HTERT RPE-1 (cell line): ENCODE data around the gene PGLYRP3.

Experiments used
- in situ Hi-C: fragments of 300-500 bp; cut with MboI; formaldehyde crosslinking; loops from 4 replicates; pipeline ENCODE4 v1.14.3; 2020; ENCODE audit warnings: low sequenced_read_pairs

The PGLYRP3 gene

GRCh38 chr1:153261281-153262069, 51.3 kb downstream of the PGLYRP3 start:
- in situ Hi-C loops: no loop called here

DNA sequence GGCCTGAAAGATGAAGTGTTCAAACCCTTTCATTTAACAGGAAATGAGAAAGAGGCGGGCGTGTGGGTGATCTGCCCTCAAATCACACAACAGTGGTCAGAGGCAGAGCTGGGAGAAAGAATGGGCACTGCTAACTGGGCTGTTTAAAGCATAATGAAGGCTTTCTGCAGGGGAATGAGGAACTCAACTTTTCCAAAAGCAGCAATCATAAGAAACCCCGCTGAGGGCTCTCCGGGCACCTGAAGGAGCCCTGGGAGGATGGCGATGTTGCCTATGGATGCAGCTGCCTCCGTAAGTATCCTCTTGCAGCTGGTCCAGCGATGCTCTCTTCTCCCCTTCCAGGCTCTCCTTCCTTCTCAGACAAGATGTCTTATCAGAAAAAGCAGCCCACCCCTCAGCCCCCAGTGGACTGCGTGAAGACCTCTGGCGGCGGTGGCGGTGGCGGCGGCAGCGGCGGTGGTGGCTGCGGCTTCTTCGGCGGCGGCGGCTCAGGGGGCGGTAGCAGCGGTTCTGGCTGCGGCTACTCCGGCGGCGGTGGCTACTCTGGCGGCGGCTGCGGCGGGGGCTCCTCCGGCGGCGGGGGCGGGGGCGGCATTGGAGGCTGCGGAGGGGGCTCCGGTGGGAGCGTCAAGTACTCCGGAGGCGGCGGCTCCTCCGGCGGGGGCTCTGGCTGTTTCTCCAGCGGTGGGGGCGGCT, 52.0 kb downstream of the PGLYRP3 start:
- in situ Hi-C loops: no loop called here

DNA sequence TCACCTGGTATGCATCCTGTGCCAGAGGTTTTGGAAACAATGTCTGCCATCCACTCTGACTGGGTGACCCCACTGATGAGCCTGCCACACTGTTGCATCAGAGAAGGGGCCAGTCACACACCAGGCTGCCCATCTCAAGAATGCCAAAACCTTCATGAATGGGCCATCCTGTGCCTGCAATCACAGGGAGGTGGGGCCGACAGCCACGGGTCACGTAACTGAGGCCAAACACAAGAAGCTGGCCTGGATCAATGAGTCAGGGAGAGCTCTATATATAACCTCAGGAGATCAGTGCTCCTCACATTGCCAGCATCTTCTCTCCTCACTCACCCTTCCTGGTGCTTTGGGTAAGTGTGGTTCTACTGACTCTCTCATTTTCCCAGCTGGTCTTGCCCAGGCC, 53.4 kb downstream of the PGLYRP3 start, which contains the start of gene LORICRIN:
LORICRIN (plus strand) TSS at position 301 of the 400 bp plus-strand sequence. CDS start 1,263 bp downstream, outside the sequence.
- in situ Hi-C loops: no loop called here

- in situ Hi-C loops: no loop called here
These were observed 59.1 kb downstream of the PGLYRP3 start for GRCh38 chr1:153253693-153254092.

- in situ Hi-C loops: no loop called here
These were observed 59.7 kb downstream of the PGLYRP3 start for GRCh38 chr1:153253076-153253475.

- in situ Hi-C loops: no loop called here
These were observed 60.8 kb downstream of the PGLYRP3 start for GRCh38 chr1:153251988-153252387.

- in situ Hi-C loops: no loop called here
These were observed 61.2 kb downstream of the PGLYRP3 start for GRCh38 chr1:153251562-153251961.

DNA sequence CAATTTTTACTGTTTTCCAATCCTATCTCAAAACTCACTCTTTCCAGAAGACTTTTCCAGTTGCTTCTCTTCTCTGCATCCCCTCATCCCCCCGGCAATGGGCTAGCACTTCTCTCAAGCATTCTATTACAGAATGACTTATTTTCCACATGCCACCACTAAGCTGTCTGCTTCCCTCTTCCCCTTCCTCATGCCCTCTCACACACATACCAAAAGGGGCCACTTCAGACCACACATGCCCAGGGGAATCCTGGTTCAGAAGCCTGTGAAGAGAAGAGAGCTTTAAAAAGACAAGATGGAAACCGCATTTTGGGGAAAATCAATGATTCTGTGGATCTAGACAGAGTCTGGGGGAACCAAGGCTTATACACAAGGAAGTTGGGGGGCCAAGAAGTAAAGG, 61.7 kb downstream of the PGLYRP3 start:
- in situ Hi-C loops: no loop called here

- in situ Hi-C loops: no loop called here
These were observed 62.6 kb downstream of the PGLYRP3 start for GRCh38 chr1:153250166-153250565.

DNA sequence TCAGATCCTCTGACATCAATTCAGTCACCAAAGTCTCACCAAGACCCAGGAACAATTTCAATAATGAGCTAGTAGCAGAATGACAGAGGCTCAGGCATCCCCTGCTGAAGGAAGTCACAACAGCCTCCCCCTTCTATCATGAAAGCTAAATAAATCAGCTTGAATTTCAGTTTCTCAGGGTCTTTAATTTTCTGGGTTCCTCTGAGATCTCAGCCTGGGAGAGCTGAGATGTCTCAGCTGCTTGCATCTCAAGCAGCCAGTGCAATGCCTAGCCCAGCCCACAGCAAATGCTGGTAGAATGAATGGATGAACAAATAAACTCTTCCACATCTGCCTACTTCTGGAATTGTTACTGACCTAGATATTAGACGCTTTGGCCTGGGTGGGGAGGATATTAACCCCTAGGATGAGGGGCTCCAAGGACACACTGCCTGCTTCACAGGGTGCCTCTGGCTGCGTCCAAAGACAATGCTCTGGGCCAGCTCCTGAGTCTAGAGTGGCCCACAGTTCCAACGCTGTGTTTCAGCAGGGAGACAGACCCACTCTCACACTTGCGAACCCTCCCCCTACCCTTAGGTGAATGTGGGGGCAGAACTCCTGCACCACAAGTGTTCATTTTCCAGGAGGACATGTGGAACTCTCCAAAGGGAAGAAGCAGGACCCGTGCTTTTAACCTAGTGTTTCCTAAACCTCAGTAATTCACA, 64.4 kb downstream of the PGLYRP3 start:
- in situ Hi-C loops: no loop called here
